A172 (cell line): ENCODE measurements around the gene PKLR. TPM values are rescaled to one million over a fixed set of nuclear protein-coding genes. Genes with fewer than 3 reads are reported as not detected.
"Not testable (repeated sequence)": the region's sequence is repeated elsewhere in the genome, so short reads cannot be mapped to it uniquely, and the experiment has no call there.

Experiments
- DNase-seq: peaks from one replicate; pipeline ENCODE4 v3.0.0-alpha.2; 2015; ENCODE audit warnings: low spot score
- total RNA-seq: library from RNA; depleted of rRNA; stranded (reverse); fragments of >200 nt; shearing (Covaris generic); gene quantifications from 2 replicates; pipeline ENCODE4 v1.2.3, GENCODE V29; 2014

Gene PKLR
- total RNA-seq, 1 experiment from 2014 or later: not detected

DNA sequence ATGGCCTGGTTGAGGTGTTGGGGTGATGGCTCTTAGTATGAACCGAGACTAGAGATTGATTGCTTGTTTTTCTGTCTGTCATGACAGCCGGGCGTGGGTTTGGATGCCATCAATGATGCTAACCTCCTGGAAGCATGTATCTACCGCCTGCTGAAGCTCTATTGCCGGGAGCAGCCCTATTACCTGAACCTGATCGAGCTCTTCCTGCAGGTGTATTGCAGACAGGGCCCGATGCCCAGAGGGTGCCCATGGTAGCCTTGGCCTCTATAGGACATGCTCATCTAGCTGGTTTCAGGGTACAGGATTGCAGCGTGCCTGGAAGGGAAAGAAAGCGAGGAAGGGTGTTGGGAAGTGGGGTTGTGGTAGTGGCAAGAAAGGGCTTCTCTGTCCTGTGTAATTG is 16.8 kb upstream of the PKLR start:
- no peak for DNase-seq

DNA sequence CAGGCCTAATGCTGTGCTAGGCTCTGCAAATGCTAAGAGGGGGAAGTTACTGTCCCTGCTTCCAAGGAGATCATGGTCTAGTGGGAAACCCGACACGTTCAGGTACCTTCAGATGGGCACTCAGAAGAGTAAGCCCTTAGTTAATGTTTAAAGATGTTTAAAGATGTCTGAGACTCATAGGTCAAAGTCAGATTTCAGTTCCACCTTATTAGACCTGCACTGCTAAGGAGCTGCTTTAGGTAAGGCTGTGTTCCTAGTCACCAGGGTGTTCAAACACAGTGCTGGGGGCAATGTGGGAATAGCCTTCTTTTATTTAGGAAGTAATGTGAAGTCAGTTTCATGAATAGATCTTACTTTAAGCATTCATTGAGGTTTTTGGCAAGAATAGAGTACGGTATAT is 15.7 kb upstream of the PKLR start:
- no peak for DNase-seq

DNA sequence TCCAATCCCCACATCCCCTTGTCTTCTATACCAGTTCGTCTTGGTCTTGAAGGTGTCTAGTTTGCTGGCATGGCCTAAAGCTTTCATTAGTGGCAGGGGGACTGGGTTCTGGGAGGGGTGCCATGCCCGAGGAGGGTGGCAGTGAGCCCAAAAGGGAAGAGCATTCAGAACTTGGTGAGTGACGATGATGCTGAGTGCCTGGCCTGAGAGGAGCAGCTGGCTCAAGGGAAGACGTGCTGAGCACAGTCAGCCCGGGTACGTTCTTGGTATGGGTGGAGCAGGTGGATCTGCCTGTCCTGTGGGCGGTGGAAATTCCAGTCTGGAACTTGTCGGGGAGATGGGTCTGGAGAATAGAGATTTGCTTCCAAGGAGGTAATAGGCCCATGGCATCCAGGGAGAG is 12.0 kb upstream of the PKLR start:
- no peak for DNase-seq

DNA sequence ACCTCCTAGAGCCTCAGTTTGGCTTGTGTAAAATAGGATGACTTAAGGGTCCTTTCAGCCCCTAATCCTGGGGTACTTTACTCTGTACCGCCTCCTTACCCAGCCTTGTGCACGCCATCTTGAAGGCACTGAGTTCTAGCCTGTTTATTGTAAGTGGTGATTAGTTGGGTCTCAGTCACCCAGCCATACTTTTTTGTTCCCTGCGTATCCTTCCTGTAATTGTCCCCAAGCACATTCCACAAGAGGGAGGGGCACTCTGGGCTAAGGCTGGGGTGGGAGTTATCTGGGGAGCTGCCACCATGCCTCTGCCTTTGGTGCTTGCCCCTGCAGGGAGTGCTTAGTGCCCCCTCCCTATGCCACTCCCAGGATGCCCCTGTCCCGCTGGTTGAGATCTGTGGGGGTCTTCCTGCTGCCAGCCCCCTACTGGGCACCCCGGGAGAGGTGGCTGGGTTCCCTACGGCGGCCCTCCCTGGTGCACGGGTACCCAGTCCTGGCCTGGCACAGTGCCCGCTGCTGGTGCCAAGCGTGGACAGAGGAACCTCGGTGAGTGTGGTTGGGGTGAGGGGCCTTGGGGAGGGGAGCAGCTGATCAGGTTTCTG is 8.3 kb upstream of the PKLR start:
- DNase-seq: peak; percentile 40

DNA sequence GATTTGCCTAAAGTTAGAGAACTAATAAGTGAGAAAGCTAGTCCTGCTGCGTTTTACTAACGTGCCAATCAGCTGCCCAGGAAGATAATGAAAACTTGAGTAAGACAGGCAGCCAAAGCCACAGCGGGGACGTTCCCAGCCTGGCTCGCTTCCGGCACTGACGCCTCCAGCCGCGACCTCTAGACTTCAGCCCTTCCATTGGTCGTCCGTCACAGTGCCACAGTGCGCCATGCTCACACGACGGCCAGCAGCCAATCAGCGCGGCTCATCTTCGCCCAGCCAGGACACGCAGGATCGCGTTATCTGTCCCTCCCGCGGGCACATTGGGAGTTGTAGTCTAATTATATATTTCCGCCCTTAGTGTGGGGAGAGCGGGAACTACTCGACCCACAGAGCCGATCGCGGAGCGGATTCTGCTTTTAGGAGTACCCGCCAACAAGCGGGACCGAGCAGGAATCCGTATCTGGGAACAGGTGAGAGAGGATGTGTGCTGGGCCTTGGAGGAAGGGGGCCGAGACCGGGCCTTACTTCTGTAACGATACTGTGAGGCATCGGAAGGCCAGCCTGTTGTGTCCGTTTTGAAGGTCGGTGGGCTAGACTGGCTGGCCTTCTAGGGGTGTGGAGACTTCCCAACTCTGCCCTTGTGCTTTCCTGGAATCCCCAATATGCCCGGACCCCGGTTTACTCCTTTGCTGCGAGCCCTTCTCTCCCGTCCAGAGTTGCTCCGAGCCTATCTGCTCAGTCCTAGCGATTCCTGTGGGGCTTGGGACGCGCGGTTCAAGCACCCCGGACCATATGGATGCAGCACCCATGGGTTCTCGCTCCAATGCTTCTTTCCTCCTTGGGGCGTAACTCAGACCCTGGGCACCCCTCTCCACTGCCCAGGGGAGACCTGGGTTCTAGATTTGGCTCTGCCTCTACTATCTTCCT is 7.5 kb upstream of the PKLR start, which contains the start of gene FDPS:
Gene FDPS (plus strand): TSS at position 374 of the 930 bp plus-strand sequence. CDS start 924 bp downstream, outside the sequence.
- peak; percentile 100 for DNase-seq

DNA sequence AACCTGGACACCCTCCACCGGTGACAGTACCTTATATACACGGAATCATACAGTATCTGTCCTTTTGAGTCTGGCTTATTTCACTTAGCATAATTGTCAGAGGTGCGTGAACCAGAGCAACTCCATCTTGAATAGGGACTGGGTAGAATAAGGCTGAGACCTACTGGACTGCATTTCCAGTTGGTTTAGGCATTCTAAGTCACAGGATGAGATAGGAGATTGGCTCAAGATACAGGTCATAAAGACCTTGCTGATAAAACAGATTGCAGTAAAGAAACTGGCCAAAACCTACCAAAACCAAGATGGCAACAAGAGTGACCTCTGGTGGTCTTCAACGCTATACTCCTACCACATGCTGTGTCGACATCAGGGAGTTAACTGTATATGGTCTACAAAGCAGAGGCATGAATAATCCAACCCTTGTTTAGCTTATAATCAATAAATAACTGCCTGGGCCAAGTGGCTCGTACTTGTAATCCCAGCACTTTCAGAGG is 6.1 kb upstream of the PKLR start:
- DNase-seq: peak; percentile 55

DNA sequence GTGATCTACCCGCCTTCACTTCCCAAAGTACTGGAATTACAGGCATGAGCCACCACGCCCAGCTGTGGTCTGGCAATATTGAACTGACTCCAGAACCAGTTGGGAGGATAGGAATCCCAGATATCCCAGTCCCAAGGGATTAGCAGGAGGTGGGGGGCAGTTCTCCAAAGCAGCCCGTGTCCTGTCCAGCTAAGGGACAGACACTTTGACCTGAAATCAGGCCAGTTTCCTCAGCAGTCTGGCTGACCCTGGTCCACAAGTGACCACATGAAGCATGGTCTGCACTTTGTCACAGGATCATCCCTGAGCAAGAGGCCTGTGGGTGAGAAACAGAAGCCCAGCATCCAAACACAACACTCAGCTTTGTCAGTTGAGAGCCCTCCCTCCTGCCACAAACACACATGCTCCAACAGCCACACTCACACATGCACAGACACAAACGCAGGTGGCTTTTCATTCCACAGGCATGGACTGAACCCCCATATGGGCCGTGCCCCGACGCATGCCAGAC is 4.7 kb upstream of the PKLR start:
- DNase-seq: peak; percentile 62

DNA sequence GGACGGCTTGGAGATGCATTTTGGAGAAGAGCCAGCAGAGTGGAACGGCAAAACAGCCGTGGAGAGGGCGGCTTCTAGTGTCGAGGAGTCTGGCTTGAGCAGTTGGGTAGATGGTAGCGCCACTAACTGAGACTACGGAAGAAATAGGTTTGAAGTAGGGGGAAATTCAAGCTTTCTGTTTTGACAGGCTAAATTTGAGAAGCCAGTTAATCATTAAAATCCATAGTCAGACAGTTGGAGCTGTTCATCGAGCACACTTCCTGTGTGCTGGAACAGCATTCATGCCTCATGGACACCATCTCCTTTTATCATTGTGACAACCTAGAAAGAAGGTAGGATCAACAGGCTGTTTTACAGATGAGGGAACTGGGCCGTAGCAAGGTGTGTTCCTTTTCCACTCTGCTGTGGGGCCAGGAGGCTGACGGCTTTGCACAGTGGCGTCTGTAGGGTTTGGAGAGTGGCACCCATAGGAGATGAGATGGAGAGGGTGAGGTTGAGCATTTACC is 3.4 kb upstream of the PKLR start:
- no peak for DNase-seq

DNA sequence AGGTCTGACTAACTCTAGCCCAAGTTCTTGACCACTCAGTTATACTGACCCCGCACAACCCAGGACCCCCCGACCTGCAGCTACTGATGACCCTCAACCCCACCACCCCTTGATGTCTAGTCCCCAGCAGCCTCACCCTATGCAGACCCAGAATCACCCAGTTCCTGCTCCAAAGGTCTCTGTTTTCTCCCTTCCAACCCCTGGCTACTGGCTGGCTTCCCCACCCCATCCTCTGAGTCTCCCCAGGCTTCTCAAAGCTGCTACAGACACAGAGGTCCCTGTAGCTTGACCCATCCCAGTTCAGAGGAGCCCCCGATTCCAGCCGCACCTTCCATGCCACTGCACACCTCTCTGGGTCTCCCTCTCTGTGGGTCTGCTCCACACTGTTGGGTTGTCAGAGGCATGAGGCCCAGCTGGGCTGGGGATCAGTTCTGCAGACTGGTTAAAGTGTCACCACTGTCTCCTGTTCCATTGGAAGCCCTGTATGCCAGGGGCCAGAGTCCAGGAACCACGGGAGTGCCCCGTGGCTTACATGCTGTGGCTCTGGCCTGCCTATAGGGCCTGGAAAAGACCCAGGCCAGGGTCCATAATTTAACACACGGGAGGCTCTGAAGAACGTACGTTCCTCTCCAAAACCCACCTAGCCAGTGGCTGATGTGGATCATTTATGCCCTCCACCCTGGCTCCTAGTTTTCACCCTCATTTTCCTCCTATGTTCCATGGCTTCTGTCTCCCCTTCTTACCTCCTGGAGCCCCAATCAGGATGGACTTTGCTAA is 497 bp downstream of the PKLR start:
- no peak for DNase-seq

DNA sequence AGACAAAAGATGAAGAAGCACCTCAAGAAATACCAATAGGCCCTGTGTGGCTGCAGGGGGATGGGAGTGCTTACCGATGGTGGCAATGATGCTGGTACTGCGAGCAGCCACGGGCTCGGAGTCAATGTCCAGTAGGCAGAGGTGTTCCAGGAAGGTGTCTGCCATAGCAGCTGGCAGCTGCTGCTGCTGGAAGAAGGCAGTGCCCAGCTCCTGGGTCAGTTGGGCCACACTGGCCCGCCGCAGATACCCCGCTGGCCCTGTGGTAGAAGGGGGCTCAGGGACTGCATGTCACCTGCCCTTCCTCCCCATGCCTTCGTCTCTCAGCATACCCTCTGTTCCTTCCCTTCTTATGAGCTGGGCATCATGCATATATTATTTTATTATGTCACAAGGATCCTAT is 1.2 kb downstream of the PKLR start:
- no peak for DNase-seq

DNA sequence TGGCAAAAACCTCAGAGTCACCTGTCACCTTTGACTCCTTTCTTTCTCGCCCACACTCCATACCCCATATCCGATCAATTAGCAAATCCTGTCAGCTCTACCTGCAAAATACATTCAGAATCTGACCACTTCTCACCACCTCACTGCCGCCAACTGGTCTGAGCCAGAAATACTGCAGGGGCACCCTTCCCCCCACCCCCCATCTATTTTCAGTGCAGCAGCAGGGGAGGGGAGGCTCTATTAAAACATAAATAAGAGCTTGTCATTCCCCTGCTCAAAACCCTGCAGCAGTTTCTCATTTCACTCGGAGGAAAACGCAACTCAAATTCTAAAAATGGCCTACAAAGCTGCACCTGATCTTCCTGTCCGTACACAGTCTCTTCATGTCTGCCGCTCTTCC is 3.9 kb downstream of the PKLR start:
- DNase-seq: no peak

DNA sequence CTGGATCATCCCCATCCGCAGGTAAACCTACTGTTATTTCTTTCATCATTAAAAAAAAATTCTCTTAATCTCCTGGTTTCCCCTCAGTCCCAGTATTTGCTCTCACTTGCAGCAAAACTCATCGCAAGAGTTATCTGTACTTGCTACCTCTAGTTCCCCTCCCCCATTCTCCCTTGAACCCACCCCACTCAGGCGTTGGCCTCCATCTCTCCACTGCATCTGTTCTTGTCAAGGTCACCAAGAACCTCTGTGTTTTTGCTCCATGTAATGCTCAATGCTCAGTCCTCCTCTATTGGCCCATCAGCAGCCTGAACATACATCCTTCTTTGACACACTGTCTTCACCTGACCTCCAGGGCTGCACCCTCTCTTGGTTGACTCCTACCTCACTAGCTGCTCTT is 4.6 kb downstream of the PKLR start:
- no peak for DNase-seq

DNA sequence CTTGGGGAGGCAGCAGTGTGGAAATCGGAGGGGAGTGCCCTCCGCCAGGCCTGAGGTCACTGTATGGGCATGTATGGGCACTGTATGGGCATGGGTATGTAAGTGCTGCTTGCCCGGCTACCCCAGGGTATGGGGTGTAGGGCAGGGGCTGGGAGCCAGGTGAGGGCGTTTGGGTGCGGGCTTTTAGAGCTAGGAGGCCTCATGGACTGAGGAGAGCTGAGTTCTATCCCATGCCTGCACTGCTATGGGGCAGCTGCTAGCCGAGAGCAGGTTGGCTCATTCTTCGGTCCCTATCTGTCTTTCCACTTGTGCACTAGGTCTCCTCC is 5.3 kb downstream of the PKLR start:
- no peak for DNase-seq

DNA sequence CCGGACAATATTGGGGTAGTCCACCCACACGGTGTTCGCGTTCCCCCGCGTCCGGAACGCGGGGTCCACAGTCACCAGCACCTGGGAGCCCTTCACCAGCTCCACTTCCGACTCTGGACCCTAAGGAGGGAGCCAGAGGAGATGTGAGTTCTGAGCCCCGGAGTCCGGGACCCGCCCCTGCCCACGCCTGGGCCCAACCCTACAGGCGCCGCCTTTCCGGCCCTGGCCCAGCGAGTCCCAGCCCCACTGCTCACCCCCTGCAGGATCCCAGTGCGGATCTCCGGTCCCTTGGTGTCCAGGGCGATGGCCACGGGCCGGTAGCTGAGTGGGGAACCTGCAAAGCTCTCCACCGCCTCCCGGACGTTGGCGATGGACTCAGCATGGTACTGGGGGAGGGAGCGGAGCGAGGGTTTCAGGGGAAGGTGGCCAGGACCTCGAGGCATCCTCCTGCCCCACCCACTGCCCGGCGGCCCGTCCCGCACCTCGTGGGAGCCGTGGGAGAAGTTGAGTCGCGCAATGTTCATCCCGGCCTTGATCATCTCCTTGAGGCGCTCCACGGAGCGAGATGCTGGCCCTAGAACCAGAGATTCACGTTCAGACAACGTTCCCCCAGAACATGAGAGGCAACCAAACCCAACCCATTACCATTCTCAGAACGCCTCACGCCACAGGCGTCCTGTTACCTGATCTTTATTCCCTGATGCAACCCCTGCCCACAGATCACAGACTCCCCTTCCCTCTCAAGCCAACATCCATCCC is 5.9 kb downstream of the PKLR start:
- no peak for DNase-seq

DNA sequence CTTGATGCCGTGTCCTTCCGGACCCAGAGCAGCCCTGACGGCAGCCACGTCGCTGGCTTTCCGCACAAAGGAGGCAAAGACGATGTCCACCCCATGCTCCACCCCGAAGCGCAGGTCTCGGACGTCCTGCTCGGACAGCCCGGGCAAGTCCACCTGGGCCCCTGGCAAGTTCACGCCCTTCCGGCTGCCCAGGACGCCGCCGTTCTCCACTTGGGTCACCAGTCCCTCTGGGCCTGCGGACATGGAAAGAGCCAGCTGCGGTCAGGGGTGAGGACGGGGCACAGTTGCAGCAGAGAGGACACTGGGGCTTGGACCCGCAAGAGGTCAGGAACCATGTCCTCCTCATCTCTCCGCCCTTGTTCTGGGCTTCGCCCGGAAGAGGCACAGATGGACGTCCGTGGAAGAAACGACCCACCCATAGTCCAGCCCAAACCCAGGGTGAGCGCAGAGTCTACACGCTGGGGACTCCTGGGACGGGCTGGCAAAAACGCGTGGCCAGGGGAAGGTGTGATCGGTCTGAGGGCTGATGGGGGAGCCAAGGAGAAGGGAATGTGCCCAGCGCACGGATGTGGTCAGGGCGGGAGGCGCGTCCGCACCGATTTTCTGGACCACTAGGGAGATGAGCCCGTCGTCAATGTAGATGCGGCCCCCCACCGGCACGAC is 6.6 kb downstream of the PKLR start:
- DNase-seq: no peak

DNA sequence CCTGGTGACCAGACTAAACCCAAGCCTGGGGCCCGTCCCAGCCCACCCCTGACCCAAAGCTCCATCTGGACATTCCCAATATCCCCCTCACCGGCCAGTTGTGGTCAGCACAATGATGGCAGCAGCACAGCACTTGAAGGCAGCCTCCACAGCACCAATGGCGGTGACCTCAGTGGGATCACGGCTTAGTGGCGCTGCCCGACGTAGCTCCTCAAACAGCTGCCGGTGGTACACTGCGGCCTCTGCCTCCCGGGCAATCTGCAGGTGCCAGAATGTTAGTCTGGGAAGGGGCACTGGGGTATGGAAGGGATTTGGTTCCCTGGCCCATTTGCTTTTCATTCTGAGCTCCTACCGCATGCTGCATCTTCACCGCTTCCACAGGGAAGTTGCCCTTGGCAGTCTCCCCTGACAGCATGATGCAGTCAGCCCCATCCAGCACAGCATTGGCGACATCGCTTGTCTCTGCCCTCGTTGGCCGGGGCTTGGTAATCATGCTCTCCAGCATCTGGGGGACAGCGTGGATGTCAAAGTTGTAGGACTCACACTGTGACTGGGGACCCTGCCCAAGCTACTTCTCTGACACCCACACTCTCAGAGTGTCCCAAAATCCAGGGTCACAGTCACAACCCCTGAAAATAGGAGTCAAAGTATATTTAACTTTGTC is 8.0 kb downstream of the PKLR start:
- no peak for DNase-seq

DNA sequence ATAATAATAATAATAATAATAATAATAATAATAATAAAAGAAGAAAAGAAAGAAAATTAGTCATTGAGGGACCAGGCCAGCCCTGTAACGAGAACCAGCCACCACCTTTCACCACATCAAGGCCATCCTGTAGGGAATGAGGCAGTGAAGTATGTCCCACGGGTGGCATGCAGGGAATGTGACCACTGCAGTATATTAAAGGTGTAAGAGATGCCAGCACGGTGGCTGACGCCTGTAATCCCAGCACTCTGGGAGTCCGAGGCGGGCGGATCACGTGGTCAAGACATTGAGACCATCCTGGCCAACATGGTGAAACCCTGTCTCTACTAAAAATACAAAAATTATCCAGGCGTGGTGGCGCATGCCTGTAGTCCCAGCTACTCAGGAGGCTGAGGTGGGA is 10.2 kb downstream of the PKLR start:
- DNase-seq: not testable (repeated sequence)

DNA sequence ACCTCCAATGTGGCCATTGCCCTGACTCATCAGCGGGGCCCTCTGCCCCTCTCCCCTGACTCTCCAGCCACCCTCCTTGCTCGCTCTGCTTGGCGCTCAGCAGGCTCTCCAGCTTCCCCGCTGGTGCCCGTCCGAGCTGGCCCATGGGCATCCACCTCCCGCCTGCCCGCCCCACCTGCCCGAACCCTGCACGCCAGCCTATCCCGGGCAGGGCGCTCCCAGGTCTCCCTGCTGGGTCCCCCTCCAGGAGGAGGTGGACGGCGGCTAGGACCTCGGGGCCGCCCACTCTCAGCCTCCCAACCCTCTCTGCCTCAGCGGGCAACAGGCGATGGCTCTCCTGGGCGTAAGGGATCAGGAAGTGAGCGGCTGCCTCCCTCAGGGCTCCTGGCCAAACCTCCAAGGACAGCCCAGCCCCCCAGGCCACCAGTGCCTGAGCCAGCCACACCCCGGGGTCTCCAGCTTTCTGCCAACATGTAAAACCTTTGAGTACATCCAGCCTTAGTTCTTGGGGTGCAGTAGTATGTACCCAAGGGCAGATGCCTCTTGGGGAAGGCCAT is 13.2 kb downstream of the PKLR start:
- DNase-seq: no peak

DNA sequence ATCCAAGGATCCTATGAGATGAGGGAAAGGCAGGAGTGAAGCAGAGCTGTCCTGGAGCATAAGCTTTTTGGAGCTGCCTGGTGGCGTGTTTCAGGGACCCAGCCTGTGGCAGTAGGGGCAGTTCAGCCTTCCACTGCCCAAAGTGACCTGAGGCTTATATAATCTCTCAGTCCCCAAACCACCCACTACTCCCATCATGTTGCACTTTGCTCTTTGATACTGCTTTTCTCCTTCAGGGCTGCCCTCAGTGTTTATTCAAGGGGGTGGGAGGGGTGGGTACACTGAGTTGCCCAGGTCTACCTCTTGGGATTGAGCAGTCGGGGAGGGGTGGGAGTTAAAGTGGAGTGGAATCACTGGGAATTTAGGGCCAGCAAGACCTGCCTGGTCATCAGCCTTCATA is 14.7 kb downstream of the PKLR start:
- DNase-seq: no peak

DNA sequence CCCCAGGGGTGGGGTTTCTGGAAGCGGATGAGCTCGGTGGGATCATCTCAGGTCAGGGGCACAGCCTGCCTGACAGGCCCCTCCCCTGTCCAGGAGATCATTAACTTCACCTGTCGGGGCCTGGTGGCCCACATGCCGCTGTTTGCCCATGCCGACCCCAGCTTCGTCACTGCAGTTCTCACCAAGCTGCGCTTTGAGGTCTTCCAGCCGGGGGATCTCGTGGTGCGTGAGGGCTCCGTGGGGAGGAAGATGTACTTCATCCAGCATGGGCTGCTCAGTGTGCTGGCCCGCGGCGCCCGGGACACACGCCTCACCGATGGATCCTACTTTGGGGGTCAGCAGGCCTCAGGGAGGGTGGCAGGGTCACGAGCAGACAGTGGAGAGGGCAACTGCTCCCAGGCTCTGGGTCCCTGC is 15.6 kb downstream of the PKLR start:
- no peak for DNase-seq
